Measurements from ENCODE around the gene NEUROD6. TPM values are rescaled to one million over a fixed set of nuclear protein-coding genes. Genes with fewer than 3 reads are reported as not detected.

Gene NEUROD6
- total RNA-seq, 1 donor from 2014 or later, result not detected

DNA sequence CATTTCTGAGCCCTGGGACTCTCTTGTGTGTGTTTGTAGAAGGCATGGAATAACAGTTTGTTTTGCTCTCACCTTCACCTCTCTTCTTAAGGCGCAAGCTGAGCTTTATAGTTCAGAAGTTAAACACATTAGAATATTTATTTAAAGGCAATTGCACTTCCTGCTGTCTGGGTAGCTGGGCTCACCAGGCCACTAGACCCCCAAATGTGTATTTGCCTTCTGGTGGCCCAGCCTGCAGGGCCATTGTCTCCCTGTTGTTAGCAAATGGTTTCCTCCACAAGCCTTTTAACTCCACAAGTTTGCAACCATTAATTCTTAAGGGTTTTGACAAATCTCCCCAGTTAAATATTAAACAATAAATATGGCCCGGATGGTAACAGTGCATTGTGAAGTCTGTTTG lies 31.1 kb upstream of the NEUROD6 start:
- Mint-ChIP-seq H3K9me3 (no peaks in the 10 kb centered on the region), H3K4me1 (ENCODE audit: unreplicated experiment) (peaks cover 18% of the 10 kb centered on the region)

DNA sequence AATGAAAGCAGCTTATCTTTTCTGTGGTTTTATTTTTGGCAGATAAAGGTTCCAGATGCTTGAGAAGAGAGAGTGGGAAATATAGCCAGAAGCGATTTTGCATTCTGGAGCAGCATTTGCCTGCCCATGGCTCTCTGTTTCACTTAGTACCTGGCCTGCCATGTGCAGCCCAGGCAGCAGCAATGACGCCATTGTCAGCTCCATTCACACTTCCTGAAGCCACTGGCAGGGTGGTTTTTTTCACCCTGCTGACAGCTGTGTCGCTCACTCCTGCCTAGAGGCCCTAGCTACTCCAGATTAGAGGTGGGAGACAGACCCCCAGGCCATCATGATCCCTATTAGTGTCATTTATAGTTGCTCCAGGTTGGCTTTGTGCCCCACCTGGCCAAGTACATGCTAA lies 30.1 kb upstream of the NEUROD6 start:
- no peaks in the 10 kb centered on the region for H3K36me3 Mint-ChIP-seq

More for the DNA sequence above, 31.1 kb upstream of the NEUROD6 start:
- Mint-ChIP-seq H3K27ac (no peak overlapping the region), H3K36me3 (no peaks in the 10 kb centered on the region), H3K4me3 (no peak overlapping the region), H3K27me3 (peaks cover 16% of the 10 kb centered on the region)
- DNase-seq (ENCODE audit: extremely low spot score, unreplicated experiment), result no peak
- TF ChIP-seq, protein P1, sequence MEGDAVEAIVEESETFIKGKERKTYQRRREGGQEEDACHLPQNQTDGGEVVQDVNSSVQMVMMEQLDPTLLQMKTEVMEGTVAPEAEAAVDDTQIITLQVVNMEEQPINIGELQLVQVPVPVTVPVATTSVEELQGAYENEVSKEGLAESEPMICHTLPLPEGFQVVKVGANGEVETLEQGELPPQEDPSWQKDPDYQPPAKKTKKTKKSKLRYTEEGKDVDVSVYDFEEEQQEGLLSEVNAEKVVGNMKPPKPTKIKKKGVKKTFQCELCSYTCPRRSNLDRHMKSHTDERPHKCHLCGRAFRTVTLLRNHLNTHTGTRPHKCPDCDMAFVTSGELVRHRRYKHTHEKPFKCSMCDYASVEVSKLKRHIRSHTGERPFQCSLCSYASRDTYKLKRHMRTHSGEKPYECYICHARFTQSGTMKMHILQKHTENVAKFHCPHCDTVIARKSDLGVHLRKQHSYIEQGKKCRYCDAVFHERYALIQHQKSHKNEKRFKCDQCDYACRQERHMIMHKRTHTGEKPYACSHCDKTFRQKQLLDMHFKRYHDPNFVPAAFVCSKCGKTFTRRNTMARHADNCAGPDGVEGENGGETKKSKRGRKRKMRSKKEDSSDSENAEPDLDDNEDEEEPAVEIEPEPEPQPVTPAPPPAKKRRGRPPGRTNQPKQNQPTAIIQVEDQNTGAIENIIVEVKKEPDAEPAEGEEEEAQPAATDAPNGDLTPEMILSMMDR (conservative IDR thresholded peaks at IDR 0.05), result no peak

DNA sequence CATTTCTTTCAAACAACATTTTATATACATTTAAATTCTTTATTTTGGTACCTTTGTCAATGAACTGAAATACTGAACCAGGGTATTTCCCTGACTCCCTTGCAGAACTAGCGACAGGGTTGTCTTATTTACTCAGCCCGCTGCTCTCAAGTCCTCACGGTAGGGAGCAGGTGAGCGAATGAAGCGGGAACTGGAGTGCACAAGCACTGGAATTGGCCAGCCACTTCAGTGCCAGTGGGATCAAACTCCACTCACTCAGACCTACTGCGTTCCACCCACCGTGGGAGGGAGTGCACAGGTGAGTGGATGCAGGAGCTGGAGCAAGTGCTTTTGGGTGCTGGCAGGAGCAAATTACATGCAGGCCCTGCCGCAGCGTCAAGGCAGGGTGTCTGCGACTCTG lies 28.1 kb upstream of the NEUROD6 start:
- H3K36me3 Mint-ChIP-seq, result no peaks in the 10 kb centered on the region
- no peaks in the 10 kb centered on the region for H3K9me3 Mint-ChIP-seq
- H3K27ac Mint-ChIP-seq, result no peak overlapping the region
- H3K4me1 Mint-ChIP-seq (ENCODE audit: unreplicated experiment), result peaks cover 14% of the 10 kb centered on the region
- no peak for DNase-seq (ENCODE audit: extremely low spot score, unreplicated experiment)
- TF ChIP-seq, protein P1 (conservative IDR thresholded peaks at IDR 0.05), result no peak
- no peak overlapping the region for H3K4me3 Mint-ChIP-seq
- H3K27me3 Mint-ChIP-seq, result peaks cover 21% of the 10 kb centered on the region

More for the DNA sequence above, 30.1 kb upstream of the NEUROD6 start:
- H3K27ac Mint-ChIP-seq, result no peak overlapping the region
- no peak for DNase-seq (ENCODE audit: extremely low spot score, unreplicated experiment)
- TF ChIP-seq, protein P1 (conservative IDR thresholded peaks at IDR 0.05), result no peak
- H3K9me3 Mint-ChIP-seq, result no peaks in the 10 kb centered on the region
- peaks cover 18% of the 10 kb centered on the region for H3K4me1 Mint-ChIP-seq (ENCODE audit: unreplicated experiment)
- H3K4me3 Mint-ChIP-seq, result no peak overlapping the region
- H3K27me3 Mint-ChIP-seq, result peaks cover 24% of the 10 kb centered on the region

DNA sequence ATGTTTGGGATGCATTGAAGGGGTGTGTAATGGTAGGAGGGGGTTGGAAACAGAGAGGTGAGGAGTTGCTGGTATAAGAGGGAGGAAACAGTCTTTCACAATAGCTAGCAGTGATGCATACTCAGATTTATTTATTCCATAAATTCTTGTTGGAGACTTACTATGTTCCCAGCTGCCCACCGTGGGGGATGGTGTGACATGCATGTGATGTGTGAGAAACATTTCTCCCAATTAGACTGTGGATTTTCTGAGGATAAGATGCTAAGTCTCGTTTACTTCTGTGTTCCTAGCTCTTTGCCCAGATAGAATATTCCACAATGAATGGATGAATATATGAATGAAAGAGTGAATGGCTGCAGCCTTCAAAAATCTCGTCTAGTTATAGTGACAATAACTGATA lies 23.0 kb upstream of the NEUROD6 start:
- H3K27ac Mint-ChIP-seq, result no peak overlapping the region
- peaks cover 17% of the 10 kb centered on the region for H3K27me3 Mint-ChIP-seq
- no peak overlapping the region for H3K4me3 Mint-ChIP-seq
- no peaks in the 10 kb centered on the region for H3K36me3 Mint-ChIP-seq
- no peak for DNase-seq (ENCODE audit: extremely low spot score, unreplicated experiment)
- H3K9me3 Mint-ChIP-seq, result no peaks in the 10 kb centered on the region
- peaks cover 5% of the 10 kb centered on the region for H3K4me1 Mint-ChIP-seq (ENCODE audit: unreplicated experiment)
- TF ChIP-seq, protein P1 (conservative IDR thresholded peaks at IDR 0.05), result no peak

DNA sequence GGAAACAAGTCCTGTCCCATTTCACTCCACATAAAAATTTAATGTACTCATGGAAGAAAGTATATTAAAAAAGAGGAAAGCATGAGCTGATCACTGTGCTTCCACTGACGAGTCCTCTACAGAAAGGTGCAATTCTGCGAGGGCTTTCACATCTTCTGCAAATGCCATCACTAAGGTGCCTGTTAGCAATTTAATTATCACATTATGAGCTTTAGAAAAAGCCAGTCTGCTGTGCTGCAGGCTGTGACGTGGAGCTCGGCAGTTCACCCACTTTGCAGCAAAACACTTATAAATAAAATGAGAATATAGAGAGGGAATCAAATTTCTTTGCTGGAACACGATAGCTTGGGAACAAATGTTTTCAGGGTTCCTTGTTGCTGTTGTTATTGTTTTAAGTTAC lies 22.5 kb upstream of the NEUROD6 start:
- TF ChIP-seq, protein P1 (conservative IDR thresholded peaks at IDR 0.05), result no peak
- Mint-ChIP-seq H3K9me3 (no peaks in the 10 kb centered on the region), H3K27ac (no peak overlapping the region), H3K36me3 (no peaks in the 10 kb centered on the region), H3K4me1 (ENCODE audit: unreplicated experiment) (peaks cover 5% of the 10 kb centered on the region), H3K4me3 (no peak overlapping the region), H3K27me3 (peaks cover 17% of the 10 kb centered on the region)
- no peak for DNase-seq (ENCODE audit: extremely low spot score, unreplicated experiment)

DNA sequence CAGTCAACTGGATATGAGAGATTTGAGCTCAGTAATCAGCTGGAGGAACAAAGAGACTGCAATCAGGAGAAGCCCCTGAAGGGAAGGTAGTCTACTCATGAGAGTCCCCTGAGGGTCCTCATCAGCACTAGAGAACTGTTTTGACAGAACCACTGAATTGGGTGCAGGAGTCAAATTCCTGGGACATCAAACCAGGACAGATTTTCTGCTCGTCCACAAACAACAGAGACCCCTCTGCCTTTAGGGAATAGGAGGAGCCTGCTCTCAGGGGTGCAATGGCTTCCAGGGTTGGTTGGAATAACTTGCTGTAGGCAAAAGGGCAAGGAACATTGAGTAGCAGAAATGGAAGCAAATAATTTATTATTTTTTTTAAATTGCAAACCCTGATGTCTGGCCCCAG lies 21.9 kb upstream of the NEUROD6 start:
- no peak for DNase-seq (ENCODE audit: extremely low spot score, unreplicated experiment)
- Mint-ChIP-seq H3K4me3 (no peak overlapping the region), H3K27me3 (peaks cover 21% of the 10 kb centered on the region), H3K36me3 (no peaks in the 10 kb centered on the region), H3K9me3 (no peaks in the 10 kb centered on the region), H3K27ac (no peak overlapping the region), H3K4me1 (ENCODE audit: unreplicated experiment) (peaks cover 5% of the 10 kb centered on the region)
- TF ChIP-seq, protein P1 (conservative IDR thresholded peaks at IDR 0.05), result no peak

Data from type B pancreatic cell (in vitro differentiated cells).